GM06990 (cell line): ENCODE results near the gene SP3.

ENCODE experiments used
- DNase-seq: peaks from one replicate; pipeline ENCODE4 v3.0.0-alpha.2; 2011; ENCODE audit not compliant: insufficient read length; ENCODE audit errors: extremely low read depth
- H3K27me3 ChIP-seq: replicated peaks from 2 replicates; pipeline ENCODE4 v1.6.0; 2011; ENCODE audit warnings: low read length; ENCODE audit not compliant: control insufficient read depth, insufficient read depth
- H3K36me3 ChIP-seq: 2 replicates; pipeline ENCODE4 v1.5.1; 2011; ENCODE audit warnings: low read length; ENCODE audit not compliant: control insufficient read depth, insufficient read depth
- H3K4me3 ChIP-seq: replicated peaks from 2 replicates; pipeline ENCODE4 v1.5.1; 2011; ENCODE audit warnings: low read depth, mild to moderate bottlenecking, control low read depth, low read length
- CTCF ChIP-seq: IDR thresholded peaks from 2 replicates; pipeline ENCODE4 v1.5.1; 2011; ENCODE audit warnings: low read length, control low read depth, mild to moderate bottlenecking, inconsistent platforms; ENCODE audit not compliant: insufficient read depth, poor library complexity, severe bottlenecking

Gene SP3

GRCh38 chr2:173993459-173993858 lies 28.3 kb upstream of the SP3 start:
- H3K4me3 ChIP-seq, result no peak overlapping the region
- no peaks in the 10 kb centered on the region for H3K27me3 ChIP-seq
- no peaks in the 10 kb centered on the region for H3K36me3 ChIP-seq
- TF ChIP-seq CTCF, result no peak
- no peak for DNase-seq

- H3K4me3 ChIP-seq, result peak overlapping the region; percentile 16; the same call in 1 of the 2 replicates
These were observed 26.8 kb upstream of the SP3 start for GRCh38 chr2:173991856-173992588.

GRCh38 chr2:173990970-173991819 lies 26.0 kb upstream of the SP3 start:
- peak; percentile 56 for DNase-seq
- TF ChIP-seq CTCF, result no peak
- Histone ChIP-seq H3K4me3 (no peak overlapping the region), H3K36me3 (no peaks in the 10 kb centered on the region), H3K27me3 (no peaks in the 10 kb centered on the region)

More at GRCh38 chr2:173991856-173992588, 26.8 kb upstream of the SP3 start:
- no peak for DNase-seq
- Histone ChIP-seq H3K36me3 (no peaks in the 10 kb centered on the region), H3K27me3 (no peaks in the 10 kb centered on the region)
- no peak for TF ChIP-seq CTCF

- Histone ChIP-seq H3K4me3 (no peak overlapping the region), H3K27me3 (no peaks in the 10 kb centered on the region), H3K36me3 (no peaks in the 10 kb centered on the region)
- no peak for TF ChIP-seq CTCF
- no peak for DNase-seq
These were observed 25.1 kb upstream of the SP3 start for GRCh38 chr2:173990245-173990644.

GRCh38 chr2:173989884-173990215 lies 24.7 kb upstream of the SP3 start:
- TF ChIP-seq CTCF, result no peak
- no peak for DNase-seq
- no peaks in the 10 kb centered on the region for H3K36me3 ChIP-seq
- H3K4me3 ChIP-seq, result no peak overlapping the region
- H3K27me3 ChIP-seq, result no peaks in the 10 kb centered on the region
